ENCODE data around the gene STAT2.
"Not testable (repeated sequence)": the region's sequence is repeated elsewhere in the genome, so short reads cannot be mapped to it uniquely, and the experiment has no call there.

DNA sequence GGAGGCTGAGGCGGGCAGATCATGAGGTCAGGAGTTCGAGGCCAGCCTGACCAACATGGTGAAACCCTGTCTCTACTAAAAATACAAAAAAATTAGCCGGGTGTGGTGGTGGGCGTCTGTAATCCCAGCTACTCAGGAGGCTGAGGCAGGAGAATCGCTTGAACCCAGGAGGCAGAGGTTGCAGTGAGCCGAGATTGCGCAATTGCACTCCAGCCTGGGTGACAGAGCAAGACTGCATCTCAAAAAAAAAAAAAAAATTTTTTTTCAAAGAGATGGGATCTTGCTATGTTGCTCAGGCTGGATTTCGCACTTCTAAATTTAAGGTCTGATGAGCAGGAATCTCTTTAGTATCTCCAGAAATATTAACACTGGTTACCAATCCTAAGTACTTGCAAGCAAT is 38.3 kb downstream of the STAT2 start:
- TF ChIP-seq, protein P1, sequence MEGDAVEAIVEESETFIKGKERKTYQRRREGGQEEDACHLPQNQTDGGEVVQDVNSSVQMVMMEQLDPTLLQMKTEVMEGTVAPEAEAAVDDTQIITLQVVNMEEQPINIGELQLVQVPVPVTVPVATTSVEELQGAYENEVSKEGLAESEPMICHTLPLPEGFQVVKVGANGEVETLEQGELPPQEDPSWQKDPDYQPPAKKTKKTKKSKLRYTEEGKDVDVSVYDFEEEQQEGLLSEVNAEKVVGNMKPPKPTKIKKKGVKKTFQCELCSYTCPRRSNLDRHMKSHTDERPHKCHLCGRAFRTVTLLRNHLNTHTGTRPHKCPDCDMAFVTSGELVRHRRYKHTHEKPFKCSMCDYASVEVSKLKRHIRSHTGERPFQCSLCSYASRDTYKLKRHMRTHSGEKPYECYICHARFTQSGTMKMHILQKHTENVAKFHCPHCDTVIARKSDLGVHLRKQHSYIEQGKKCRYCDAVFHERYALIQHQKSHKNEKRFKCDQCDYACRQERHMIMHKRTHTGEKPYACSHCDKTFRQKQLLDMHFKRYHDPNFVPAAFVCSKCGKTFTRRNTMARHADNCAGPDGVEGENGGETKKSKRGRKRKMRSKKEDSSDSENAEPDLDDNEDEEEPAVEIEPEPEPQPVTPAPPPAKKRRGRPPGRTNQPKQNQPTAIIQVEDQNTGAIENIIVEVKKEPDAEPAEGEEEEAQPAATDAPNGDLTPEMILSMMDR (conservative IDR thresholded peaks at IDR 0.05), result not testable (repeated sequence)
- not testable (repeated sequence) for TF ChIP-seq EZH2 (IDR thresholded peaks at IDR 0.05; ENCODE audit: low read depth)

Data from PC-9 (cell line).